ENCODE results near the gene SLC5A6.

SLC5A6 gene

GRCh38 chr2:27236626-27237025 lies 24.6 kb upstream of the SLC5A6 start:
- DNase-seq (ENCODE audit: low read depth): no peak

DNA sequence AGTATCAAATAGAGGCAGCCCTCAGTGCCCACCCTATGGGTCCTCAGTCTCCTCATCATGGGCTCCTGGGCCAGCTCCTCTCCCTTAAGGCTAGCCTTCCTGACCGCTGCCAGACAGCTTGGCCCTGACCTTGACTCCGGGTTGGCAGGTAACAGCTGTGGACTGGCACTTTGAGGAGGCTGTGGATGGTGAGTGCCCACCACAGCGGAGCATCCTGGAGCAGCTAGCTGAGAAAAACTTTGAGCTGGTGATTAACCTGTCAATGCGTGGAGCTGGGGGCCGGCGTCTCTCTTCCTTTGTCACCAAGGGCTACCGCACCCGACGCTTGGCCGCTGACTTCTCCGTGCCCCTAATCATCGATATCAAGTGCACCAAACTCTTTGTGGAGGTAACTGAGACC lies 24.1 kb upstream of the SLC5A6 start:
- DNase-seq (ENCODE audit: low read depth): no peak

DNA sequence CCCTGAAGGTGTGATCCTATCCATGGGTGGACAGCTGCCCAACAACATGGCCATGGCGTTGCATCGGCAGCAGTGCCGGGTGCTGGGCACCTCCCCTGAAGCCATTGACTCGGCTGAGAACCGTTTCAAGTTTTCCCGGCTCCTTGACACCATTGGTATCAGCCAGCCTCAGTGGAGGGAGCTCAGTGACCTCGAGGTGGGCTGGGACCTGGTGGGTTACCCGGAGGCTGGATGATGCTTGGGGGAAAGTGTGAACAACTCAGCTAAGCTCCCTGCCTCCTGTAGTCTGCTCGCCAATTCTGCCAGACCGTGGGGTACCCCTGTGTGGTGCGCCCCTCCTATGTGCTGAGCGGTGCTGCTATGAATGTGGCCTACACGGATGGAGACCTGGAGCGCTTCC lies 21.3 kb upstream of the SLC5A6 start:
- DNase-seq (ENCODE audit: low read depth): no peak

GRCh38 chr2:27231921-27232320 lies 19.9 kb upstream of the SLC5A6 start:
- DNase-seq (ENCODE audit: low read depth): no peak

DNA sequence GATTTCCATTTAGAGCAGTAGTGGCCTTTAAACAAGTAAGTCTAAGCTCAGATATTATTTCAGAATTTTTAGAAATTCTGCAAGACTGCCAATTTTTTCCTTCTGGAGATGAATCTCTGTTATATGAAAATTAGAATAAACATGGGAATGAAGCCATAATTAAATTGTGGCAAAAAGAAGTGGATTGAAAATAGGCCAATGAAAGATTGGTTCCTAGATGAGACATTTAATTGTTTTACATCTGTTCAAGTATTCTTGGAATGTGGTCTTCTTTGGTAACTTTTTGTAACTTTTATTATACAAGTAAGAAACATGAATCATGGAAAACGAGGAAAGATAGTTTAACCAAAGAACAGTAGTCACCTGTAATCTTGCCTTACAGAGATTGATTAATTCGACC lies 15.4 kb upstream of the SLC5A6 start:
- no peak for DNase-seq (ENCODE audit: low read depth)

GRCh38 chr2:27225526-27225925 lies 13.5 kb upstream of the SLC5A6 start:
- no peak for DNase-seq (ENCODE audit: low read depth)

DNA sequence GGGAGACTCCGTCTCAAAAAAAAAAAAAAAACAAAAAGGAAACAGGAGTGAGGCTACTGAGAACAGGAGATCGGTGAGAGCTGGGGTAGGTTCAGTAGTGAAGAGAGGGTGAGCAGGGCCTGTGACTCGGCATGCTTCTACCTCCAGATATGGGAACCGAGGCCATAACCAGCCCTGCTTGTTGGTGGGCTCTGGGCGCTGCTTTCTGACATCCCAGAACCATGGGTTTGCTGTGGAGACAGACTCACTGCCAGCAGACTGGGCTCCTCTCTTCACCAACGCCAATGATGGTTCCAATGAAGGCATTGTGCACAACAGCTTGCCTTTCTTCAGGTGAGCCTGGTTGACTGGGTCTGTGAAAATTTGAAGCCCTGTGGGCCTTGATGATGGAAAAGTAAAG lies 11.3 kb upstream of the SLC5A6 start:
- DNase-seq (ENCODE audit: low read depth): no peak

GRCh38 chr2:27222407-27222806 lies 10.3 kb upstream of the SLC5A6 start:
- no peak for DNase-seq (ENCODE audit: low read depth)

GRCh38 chr2:27221166-27221565 lies 9.1 kb upstream of the SLC5A6 start:
- no peak for DNase-seq (ENCODE audit: low read depth)

DNA sequence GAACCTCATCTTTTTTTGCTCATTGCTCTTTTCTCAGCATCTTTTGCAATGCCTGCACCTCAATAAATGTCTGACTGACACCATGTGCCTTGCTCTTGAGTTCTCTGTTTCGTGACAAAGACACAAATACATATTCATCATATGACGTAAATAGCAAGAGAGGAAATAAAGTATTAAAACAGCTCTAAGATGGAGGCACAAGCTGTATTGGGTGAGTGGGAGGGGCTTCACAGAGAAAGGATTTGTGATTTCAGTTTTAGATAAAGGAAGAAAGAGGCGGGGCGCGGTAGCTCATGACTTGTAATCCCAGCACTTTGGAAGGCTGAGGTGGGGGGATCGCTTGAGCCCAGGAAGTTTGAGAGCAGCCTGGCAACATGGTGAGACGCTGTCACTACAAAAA lies 8.0 kb upstream of the SLC5A6 start:
- no peak for DNase-seq (ENCODE audit: low read depth)

DNA sequence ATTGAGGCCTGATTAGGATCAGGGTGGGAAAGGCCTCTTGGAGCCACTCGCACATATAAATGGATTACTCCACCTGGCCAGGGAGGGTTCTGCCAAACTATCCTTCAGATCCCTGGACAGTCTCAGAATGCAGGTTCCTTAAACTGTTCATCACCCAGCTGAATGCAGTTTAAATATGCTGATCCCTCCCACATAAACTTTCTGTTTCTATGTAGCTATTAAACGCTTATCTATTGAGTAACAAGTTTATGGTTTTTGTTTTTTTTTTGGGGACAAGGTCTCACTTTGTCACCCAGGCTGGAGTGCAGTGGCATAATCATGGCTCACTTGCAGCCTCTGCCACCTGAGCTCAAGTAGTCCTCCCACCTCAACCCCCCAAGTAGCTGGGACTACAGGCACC lies 7.0 kb upstream of the SLC5A6 start:
- no peak for DNase-seq (ENCODE audit: low read depth)

- DNase-seq (ENCODE audit: low read depth): no peak
Observed at GRCh38 chr2:27218614-27219013, 6.5 kb upstream of the SLC5A6 start.

GRCh38 chr2:27217173-27218121 lies 5.4 kb upstream of the SLC5A6 start, which contains the start of gene CAD:
CAD (plus strand) TSS chr2:27217369; CDS start chr2:27217552, 183 bp downstream.
- peak; percentile 78 for DNase-seq (ENCODE audit: low read depth)

DNA sequence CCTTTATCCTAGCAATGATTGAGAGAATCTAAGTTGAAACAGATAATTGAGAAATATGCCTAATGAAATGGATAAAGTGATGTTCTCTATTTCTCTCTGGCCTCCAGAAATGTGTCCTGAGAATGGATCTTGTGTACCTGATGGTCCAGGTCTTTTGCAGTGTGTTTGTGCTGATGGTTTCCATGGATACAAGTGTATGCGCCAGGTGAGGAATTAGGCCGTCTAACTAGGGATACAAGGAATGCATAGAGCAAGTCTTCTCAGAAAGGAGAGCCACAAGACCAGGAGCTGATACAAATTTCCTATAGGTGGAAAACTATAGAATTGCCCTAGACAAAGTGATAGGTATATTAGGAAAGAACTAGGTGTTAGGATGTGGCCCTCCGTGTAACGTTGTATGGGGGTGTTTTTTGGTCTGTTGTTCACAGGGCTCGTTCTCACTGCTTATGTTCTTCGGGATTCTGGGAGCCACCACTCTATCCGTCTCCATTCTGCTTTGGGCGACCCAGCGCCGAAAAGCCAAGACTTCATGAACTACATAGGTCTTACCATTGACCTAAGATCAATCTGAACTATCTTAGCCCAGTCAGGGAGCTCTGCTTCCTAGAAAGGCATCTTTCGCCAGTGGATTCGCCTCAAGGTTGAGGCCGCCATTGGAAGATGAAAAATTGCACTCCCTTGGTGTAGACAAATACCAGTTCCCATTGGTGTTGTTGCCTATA lies 4.5 kb upstream of the SLC5A6 start:
- no peak for DNase-seq (ENCODE audit: low read depth)

DNA sequence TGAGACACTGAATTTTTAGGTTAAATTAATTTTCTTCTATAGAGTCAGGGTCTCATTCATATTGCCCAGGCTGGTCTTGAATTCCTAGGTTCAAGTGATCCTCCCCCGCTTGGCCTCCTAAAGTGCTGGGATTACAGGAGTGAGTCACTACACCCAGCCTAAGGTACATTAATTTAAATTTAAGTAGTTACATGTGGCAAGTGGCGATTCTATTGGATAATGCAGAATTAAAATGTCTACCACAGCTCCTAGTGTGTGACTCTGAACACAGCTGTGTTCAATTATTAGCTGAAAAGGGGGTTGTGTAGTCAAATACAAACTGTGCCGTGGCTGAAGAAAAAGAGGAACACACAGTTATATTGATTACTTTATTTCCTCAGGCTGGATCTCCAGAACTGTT lies 2.9 kb upstream of the SLC5A6 start:
- no peak for DNase-seq (ENCODE audit: low read depth)

DNA sequence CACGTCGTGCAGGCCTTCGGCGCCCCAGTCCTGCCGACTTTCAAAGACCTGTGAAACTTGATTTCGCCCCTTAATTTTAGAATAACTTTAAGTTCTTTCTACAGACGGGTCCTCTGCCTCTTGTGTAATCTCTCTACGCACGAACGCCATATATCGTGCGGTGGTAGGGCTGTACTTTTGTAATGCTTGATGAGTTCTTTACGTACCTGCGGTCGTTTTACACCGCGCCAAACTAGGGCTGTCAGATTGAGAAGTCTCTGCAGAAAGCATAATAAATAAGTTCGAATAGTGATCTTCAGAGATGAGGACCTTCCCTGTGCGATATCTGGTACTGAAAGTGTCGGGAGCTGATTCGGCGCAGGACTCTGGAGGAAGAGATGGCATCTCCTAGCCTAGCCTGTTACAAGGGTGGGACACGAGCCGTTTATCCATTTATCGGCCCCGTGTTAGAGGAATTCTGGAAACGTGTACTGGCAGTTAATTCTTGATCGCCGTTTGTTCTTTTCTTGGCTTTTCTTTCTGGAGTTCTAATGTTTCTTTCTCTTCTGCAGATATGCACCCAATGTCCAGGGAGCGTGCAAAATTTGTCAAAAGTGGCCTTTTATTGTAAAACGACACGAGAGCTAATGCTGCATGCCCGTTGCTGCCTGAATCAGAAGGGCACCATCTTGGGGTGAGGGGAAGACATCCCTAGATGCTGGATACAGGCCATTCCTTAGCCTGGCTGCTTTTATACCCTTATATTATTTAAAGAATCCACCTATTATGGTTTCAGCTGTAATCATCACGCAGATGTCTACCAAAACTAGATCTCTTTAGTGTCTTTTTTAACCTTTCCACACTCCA lies 781 bp upstream of the SLC5A6 start:
- peak; percentile 64 for DNase-seq (ENCODE audit: low read depth)

DNA sequence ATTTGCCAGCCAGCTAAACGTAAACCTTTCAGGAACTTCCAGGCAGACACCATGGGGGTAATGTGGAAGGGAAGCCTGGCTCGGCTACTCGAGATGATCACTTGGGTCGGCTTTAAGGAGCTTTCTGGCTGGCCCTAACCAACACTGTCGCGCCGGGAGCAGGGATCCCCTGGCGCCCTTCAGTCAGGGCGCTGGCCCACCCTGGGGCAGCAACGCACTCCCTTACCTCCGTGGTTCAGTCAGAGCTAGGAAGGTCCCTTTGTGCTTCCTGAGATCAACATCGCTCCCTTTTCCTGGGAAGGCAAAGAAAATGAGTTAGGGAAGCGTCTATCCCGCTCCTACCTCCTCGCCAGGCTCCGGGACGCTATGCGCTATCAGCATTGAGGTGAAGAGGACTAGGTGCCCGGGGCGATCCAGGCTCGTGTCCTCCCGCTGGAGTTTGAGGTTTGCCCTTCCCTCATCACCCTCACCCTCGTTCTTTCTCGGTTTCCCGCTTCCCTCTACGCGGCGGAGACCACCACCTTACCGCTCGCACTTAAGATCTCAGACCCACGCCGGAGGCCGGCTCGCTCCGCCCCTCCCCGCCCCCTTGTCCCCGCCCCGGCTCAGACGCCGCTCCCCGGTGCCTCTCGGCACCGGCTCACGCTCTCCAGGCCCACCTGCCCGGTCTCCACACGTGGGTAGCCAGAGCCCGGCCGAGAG lies 676 bp downstream of the SLC5A6 start:
- no peak for DNase-seq (ENCODE audit: low read depth)

DNA sequence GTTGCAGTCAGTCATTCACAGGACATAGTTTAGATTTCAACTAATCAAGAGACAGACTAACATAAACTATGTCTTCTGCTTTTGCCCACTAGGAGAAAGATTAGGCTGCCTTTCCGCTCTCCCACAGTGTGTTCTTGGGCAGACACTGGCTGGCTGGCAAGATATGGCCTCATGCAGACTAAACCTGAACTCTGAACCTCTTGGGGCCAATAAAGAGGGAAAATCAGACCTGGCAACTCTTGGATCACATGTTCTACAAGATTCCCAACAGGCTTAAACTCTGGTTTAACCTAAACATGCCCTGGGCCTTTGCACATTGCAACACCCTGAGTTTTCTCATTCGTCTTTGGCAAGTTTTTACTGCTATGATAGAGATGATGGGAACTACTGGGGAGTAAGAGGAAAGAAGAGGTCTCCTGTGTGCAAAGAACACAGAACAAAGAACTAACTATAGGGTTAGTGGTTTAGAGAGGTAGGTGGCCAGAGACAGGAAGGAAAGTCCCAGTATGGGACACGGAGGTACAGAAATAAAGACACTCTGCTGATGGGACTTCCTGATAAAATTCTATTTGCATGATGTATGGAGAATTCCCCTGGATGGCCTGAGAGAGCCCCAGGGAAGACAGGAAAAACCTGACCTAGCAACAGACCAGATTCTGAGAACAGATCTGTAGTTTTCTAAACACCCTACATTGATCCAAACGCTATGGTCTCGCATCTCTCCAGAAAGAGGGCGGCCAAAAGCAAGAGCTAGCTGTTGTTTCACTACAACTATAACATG lies 2.3 kb downstream of the SLC5A6 start:
- no peak for DNase-seq (ENCODE audit: low read depth)

DNA sequence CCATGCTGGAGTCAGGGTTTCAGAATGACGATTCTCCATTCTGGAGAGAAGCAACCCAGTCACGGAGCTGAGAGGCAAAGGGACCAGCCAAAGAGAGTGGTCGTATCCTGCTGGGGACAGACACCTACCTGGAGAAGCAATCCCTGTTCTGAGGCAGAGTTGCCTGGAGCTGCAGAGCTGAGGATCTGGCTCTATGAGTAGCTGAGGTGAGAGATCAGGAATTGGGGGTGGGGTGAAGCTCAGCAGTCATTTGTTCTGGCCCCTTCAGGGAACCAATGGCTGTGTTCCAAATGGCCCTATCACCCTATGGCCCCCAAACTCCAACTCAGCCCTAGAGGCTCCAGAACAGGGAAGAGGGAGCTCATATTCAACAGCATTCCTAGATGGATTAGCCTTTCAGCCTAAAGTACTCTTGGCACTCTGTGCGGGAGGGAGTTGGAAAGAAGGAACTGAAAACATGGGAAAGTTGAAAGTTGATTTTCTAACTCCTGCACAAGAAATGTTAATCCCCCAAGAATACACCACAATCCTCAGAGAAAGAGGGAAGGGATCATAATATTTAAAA lies 3.5 kb downstream of the SLC5A6 start:
- no peak for DNase-seq (ENCODE audit: low read depth)

DNA sequence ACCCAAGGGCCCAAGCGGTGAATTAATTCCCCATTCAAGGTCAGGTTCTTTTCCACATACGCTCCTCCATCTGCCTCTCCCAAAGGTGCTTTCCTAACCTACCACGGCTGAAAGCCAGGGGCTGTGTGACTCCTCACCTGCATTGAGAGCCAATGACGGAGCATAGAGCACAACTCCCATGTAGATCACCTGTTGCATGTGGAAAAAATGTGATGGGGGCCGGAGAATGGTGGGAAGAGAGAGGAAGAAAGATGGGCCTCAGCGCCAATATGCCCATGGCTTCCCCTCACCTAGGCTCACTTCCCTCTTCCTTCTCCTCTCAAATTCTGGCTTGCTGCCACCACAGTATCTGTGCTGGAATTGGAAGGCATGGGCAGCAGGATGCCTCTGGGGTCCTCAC lies 5.7 kb downstream of the SLC5A6 start:
- DNase-seq (ENCODE audit: low read depth): no peak

Data from T follicular helper cell (primary cell).